LoVo (cell line): ENCODE measurements around the gene GAS1.

Experiments used
- DNase-seq: peaks from one replicate; pipeline ENCODE4 v3.0.0-alpha.2; 2016; ENCODE audit warnings: low spot score

The GAS1 gene

DNA sequence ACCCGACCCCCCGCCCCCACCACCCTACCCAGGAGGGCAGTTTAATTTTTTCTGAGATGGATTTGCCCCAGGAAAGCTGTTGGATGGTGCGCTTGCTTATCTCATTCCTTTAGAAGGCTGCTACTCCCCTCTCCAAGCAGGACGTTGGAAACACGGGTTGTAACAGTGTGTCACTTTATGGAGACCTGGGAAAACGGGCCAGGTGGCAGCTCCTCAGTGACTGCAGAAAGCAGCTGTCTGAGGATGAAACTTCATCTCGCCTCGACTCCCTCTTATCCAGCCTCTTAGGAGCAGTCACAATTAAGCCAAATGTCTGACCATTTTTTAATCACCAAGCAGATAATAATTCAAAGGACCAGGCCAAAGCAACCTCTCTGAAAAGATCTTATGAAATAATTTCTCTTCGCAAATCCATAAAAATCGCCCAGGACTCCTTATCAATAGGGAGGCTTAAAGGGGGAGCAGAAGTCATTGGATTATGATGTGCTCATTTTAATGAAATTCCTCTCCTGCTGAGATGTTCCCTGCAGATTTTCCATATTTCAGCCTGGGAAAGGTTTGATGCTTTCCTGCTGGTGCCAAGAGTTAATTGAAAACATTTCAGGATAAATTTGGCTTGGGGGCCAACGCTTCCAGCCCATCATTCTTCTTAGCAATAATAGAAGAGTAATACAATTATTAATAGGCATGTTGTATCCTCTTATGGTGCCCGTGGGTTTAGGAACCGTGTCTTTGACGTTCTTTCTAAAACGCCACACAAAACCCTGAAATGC, 26.0 kb downstream of the GAS1 start:
- no peak for DNase-seq

DNA sequence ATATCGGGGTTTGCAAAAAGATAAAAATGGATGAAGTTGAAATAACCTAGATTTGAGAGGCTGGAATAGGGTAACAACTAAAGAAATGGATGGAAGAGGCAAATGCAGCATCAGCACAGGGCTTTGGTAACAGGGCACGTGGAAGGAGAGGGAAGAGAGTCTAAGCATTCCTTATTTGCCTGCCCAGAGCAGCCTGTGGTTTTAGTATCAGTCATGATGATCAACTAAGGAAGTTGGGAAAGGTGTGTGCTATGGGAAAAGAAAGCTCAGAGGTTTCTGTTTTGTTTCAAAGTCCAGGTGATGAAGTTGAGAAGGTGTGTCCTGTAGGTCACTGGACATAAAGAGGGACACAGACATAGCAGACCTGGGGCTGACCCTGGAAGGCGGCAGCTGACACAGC, 28.8 kb downstream of the GAS1 start:
- DNase-seq = no peak

- DNase-seq = no peak
Measured at GRCh38 chr9:86912210-86912609, 35.1 kb downstream of the GAS1 start.

DNA sequence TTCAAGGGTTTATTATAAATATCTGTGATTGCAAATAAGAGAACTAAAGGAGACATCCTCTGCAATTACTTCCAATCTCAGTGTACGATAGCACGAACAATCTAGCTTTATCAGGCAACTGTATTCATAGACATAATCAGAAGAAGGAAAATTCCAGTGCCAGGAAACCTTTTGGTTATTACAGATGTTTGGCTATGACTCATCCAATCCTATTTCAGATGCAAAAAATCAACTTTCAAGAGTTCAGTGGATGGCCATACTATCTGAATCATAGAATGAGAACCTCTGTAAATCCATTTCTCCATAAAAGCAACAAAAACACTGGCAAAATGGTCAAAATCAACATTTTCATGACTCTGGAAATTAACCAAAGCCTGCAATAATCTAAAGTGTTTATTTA, 37.9 kb downstream of the GAS1 start:
- DNase-seq = no peak

- no peak for DNase-seq
Measured at GRCh38 chr9:86908261-86908660, 39.0 kb downstream of the GAS1 start.

DNA sequence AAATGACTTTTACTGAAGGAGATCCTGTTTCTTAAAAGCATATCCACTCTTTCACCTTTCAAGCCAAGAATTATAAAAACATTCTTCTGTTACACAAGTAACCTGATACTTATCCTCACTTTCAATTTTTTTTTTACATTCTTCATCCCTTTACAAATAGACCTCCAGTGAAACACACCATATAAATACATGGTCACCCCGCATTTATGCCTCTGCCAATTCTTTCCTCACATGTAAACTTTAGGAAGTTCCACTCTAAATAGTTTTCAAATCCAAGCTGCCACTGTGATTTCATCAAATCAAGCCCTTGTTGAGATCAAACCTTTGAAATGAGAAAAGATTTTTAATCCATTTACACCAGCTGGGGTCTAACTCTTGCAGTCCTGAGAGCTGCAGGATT, 40.0 kb downstream of the GAS1 start:
- no peak for DNase-seq

DNA sequence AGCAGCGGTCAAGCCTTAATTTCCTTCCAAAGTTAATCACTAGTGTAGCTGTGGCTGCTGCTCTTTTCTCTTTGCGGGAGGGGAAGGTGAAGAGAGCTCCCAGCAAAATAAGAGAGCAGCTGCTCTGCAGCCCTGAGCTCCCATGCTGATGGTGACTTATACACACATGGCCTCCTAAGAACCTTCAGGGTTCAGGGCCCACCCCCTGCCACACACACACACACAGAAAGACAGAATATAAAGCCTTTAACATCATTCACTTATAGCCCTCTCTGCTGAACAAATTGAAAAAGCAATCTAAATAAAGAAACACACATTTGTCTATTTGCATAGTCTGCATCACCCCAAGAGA, 43.6 kb downstream of the GAS1 start:
- no peak for DNase-seq

GRCh38 chr9:86902991-86903733, 44.1 kb downstream of the GAS1 start:
- no peak for DNase-seq

DNA sequence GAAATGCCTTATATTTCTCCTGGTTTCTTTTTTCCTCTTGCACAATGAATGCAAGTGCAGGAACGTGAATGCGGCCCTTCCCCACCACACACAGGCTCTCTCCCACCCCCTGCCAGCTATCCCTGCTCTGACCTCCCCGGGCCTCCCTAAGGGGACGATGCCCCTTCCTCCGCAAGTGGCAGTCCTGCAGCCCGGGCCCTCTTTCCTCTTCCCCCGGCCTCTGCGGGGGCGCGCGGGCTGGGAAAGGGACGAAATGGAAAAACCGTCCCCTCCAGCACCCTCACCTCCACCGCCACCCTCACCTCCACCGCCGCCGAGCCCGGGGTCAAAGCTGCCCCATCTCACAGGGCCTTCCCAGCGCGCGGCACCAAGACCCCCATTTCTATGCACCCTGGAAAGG, 44.7 kb downstream of the GAS1 start:
- DNase-seq = no peak

DNA sequence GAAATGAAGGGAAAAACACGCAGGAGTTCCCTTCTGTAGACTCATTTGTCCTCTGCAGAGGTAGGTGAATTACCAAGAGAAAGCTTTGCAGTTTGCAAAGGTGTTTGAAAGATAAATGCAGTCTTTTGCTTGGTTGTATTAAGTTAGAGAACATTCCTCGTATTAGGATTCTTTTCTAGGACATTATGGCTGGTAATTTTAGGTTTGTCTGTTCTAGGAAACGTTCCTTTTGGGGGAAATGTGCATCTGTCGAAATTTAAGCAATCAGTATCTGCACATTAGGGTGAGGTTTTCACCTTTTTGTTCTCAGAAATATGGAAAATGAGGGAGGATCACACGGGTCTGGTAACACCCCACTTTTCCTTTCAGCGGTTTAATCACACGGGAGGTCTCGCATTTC, 45.1 kb downstream of the GAS1 start:
- DNase-seq = no peak

GRCh38 chr9:86901511-86901910, 45.8 kb downstream of the GAS1 start:
- DNase-seq = no peak
